Neural cell (in vitro differentiated cells): ENCODE results near the gene CDKN3.

Experiments
- EP300 ChIP-seq: fragments of 450-650 bp; conservative IDR thresholded peaks from 2 replicates; pipeline ENCODE4 v1.6.1; 2014; ENCODE audit warnings: antibody characterized with exemption, mild to moderate bottlenecking, moderate library complexity; ENCODE audit not compliant: poor library complexity, severe bottlenecking
- SMC3 ChIP-seq: fragments of 450-650 bp; conservative IDR thresholded peaks from 2 replicates; pipeline ENCODE4 v1.6.1; 2014; ENCODE audit warnings: antibody characterized with exemption, mild to moderate bottlenecking, moderate library complexity; ENCODE audit not compliant: poor library complexity
- TF ChIP-seq, protein P1 (sequence below): fragments of 450-650 bp; IDR thresholded peaks from 2 replicates; pipeline ENCODE4 v1.5.1; 2014; ENCODE audit warnings: antibody characterized with exemption, mild to moderate bottlenecking, moderate library complexity; ENCODE audit not compliant: poor library complexity, severe bottlenecking

DNA sequence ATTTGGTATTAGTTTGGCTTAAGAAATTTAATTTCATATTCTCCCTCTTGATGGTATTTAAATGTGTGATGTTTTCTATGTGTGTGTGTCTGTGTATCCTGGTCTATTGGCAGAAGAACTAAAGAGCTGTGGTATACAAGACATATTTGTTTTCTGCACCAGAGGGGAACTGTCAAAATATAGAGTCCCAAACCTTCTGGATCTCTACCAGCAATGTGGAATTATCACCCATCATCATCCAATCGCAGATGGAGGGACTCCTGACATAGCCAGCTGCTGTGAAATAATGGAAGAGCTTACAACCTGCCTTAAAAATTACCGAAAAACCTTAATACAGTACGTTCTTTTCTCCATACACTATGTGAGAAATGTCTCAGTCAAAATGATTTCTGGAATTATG is 14.6 kb downstream of the CDKN3 start:
- TF ChIP-seq, protein P1, sequence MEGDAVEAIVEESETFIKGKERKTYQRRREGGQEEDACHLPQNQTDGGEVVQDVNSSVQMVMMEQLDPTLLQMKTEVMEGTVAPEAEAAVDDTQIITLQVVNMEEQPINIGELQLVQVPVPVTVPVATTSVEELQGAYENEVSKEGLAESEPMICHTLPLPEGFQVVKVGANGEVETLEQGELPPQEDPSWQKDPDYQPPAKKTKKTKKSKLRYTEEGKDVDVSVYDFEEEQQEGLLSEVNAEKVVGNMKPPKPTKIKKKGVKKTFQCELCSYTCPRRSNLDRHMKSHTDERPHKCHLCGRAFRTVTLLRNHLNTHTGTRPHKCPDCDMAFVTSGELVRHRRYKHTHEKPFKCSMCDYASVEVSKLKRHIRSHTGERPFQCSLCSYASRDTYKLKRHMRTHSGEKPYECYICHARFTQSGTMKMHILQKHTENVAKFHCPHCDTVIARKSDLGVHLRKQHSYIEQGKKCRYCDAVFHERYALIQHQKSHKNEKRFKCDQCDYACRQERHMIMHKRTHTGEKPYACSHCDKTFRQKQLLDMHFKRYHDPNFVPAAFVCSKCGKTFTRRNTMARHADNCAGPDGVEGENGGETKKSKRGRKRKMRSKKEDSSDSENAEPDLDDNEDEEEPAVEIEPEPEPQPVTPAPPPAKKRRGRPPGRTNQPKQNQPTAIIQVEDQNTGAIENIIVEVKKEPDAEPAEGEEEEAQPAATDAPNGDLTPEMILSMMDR, result no peak
- TF ChIP-seq SMC3 (no peak), EP300 (no peak)
